GM12878 (cell line): Measurements from ENCODE around the gene GNAT3. TPM values are rescaled to one million over a fixed set of nuclear protein-coding genes. Genes with fewer than 3 reads are reported as not detected.

ENCODE experiments used
- ATAC-seq: fragments of 200-7000 bp; cut with Tn5 transposase; 3 replicates; pipeline ENCODE4 v1.9.1; 2020; ENCODE audit warnings: mild to moderate bottlenecking, moderate library complexity
- BruUV-seq: library from RNA; stranded (reverse); fragments of 400-500 nt; replicated peaks from 2 replicates; lab custom pipeline; 2021; lab: Mats Ljungman, UMichigan
- CTCF ChIA-PET: fragments of 300-600 bp; sonication (Branson Sonifier 250); formaldehyde crosslinking; extraction: SDS; loops from one replicate; lab custom pipeline; 2021; ENCODE audit warnings: inconsistent platforms; lab: Yijun Ruan, JAX
- POLR2A ChIA-PET: fragments of 350-600 bp; formaldehyde crosslinking; extraction: SDS; loops from one replicate; lab custom pipeline; 2021; ENCODE audit warnings: inconsistent platforms; lab: Charles Lee
- RAD21 ChIA-PET: fragments of 300-600 bp; sonication (Branson Sonifier 250); formaldehyde crosslinking; loops from one replicate; lab custom pipeline; 2023; ENCODE audit warnings: antibody characterized with exemption; ENCODE audit not compliant: unreplicated experiment; lab: Charles Lee
- SMC1A ChIA-PET: fragments of 300-600 bp; sonication (Branson Sonifier 250); formaldehyde crosslinking; loops from one replicate; lab custom pipeline; 2023; ENCODE audit not compliant: unreplicated experiment, uncharacterized antibody; lab: Charles Lee
- DNase-seq: peaks from one replicate; pipeline ENCODE4 v3.0.0-alpha.2; 2011; ENCODE audit warnings: low read depth, low spot score
- FAIRE-seq: peaks from 3 replicates; lab custom pipeline; 2011; peaks lifted over from hg19 to GRCh38; lab: Jason Lieb, UNC
- H2AFZ ChIP-seq: 2 replicates; pipeline ENCODE4 v1.6.0; 2011; ENCODE audit warnings: low read depth, low read length, control low read depth; ENCODE audit not compliant: control insufficient read depth
- H3K27ac ChIP-seq: 2 replicates; pipeline ENCODE4 v1.5.1; 2011; ENCODE audit warnings: control low read depth; ENCODE audit not compliant: control insufficient read depth, insufficient read depth
- H3K27me3 ChIP-seq, 2 experiments: replicated peaks in 1 of 2; 2 replicates each; pipeline versions ENCODE4 v1.6.0 to v1.6.1; 2011; ENCODE audit warnings: low read length in 1 of 2; ENCODE audit not compliant: control insufficient read depth in 2 of 2, insufficient read depth in 2 of 2
- H3K36me3 ChIP-seq, 2 experiments: 2 replicates each; pipeline ENCODE4 v1.5.1; 2011; ENCODE audit warnings: low read length in 1 of 2; ENCODE audit not compliant: control insufficient read depth in 2 of 2, insufficient read depth in 2 of 2
- H3K4me1 ChIP-seq: 2 replicates; pipeline ENCODE4 v1.6.1; 2011; ENCODE audit warnings: mild to moderate bottlenecking, low read length, moderate library complexity, mixed read lengths; ENCODE audit not compliant: control insufficient read depth, insufficient read depth
- H3K4me2 ChIP-seq: 2 replicates; pipeline ENCODE4 v1.6.0; 2011; ENCODE audit warnings: control low read depth; ENCODE audit not compliant: control insufficient read depth, insufficient read depth
- H3K4me3 ChIP-seq: fragments of 200-600 bp; sonication (generic); 2 replicates; pipeline ENCODE4 v1.5.1; 2016
- H3K79me2 ChIP-seq: 2 replicates; pipeline ENCODE4 v1.6.0; 2011; ENCODE audit warnings: low read length; ENCODE audit not compliant: control insufficient read depth, insufficient read depth
- H3K9ac ChIP-seq: 2 replicates; pipeline ENCODE4 v1.8.0; 2011; ENCODE audit warnings: low read length, control low read depth, mixed read lengths; ENCODE audit not compliant: control insufficient read depth, insufficient read depth
- H3K9me3 ChIP-seq: replicated peaks from 3 replicates; pipeline ENCODE4 v1.5.1; 2011; ENCODE audit warnings: mild to moderate bottlenecking, low read length; ENCODE audit not compliant: control insufficient read depth, insufficient read depth
- H4K20me1 ChIP-seq: 2 replicates; pipeline ENCODE4 v1.6.0; 2011; ENCODE audit not compliant: control insufficient read depth, insufficient read depth
- BHLHE40 ChIP-seq, 2 experiments: fragments of 450-650 bp in 1 of 2; IDR thresholded peaks; 2 replicates each; pipeline ENCODE4 v1.6.1; 2011 to 2017; ENCODE audit warnings: low read depth in 2 of 2, borderline replicate concordance in 1 of 2, improper control_type of control experiment in 1 of 2, low read length in 1 of 2, mild to moderate bottlenecking in 1 of 2
- CTCF ChIP-seq, 3 experiments: IDR thresholded peaks in 2 of 3; conservative IDR thresholded peaks in 1 of 3; 2 replicates each; pipeline ENCODE4 v1.5.1; 2011; ENCODE audit warnings: low read depth in 3 of 3, low read length in 3 of 3, mild to moderate bottlenecking in 3 of 3, control low read depth in 2 of 3, moderate library complexity in 2 of 3, inconsistent platforms in 1 of 3, mixed read lengths in 1 of 3; ENCODE audit not compliant: control insufficient read depth in 2 of 3, insufficient read depth in 1 of 3; ENCODE audit errors: extremely low read depth in 1 of 3
- RAD21 ChIP-seq: IDR thresholded peaks from 2 replicates; pipeline ENCODE4 v1.6.1; 2011; ENCODE audit warnings: mild to moderate bottlenecking, low read depth, low read length, moderate library complexity; ENCODE audit not compliant: insufficient read depth
- RUNX3 ChIP-seq: IDR thresholded peaks from 2 replicates; pipeline ENCODE4 v1.6.1; 2012; ENCODE audit warnings: low read length, inconsistent platforms
- SMC3 ChIP-seq: IDR thresholded peaks from 2 replicates; pipeline ENCODE4 v1.6.1; 2011; ENCODE audit warnings: low read length, improper control_type of control experiment, borderline replicate concordance
- TCF7 ChIP-seq: IDR thresholded peaks from 2 replicates; pipeline ENCODE4 v1.6.1; 2014; ENCODE audit warnings: antibody characterized with exemption, borderline replicate concordance
- ZNF217 ChIP-seq: fragments of 450-650 bp; IDR thresholded peaks from 2 replicates; pipeline ENCODE4 v1.6.1; 2017; ENCODE audit warnings: antibody characterized with exemption, mild to moderate bottlenecking
- WGBS: methylation state at CpG from one replicate; pipeline ENCODE4 v1.1.6; 2016; ENCODE audit warnings: low lambda C conversion rate; ENCODE audit not compliant: insufficient replicate concordance, insufficient coverage; ENCODE audit errors: missing lambda C conversion rate; 5-methylcytosine and 5-hydroxymethylcytosine counted together
- in situ Hi-C: fragments of 300-500 bp; cut with MboI; formaldehyde crosslinking; loops from 9 replicates; pipeline ENCODE4 v1.14.3; 2018; ENCODE audit warnings: mixed read lengths
- intact Hi-C: fragments of 100-400 bp; cut with micrococcal nuclease; formaldehyde crosslinking; loops from one replicate; pipeline ENCODE4 v1.14.2; 2022; ENCODE audit not compliant: unreplicated experiment
- polyA plus RNA-seq, 11 experiments: library from polyadenylated mRNA; depleted of rRNA in 4 of 11; unstranded in 6 of 11; stranded (reverse) in 5 of 11; fragments of >200 nt; fragmentation: Nextera tagmentation in 4 of 11; fragmentation: Illumina TruSeq in 1 of 11; extraction: Ambion mirVana in 4 of 11; extraction: Trizol in 1 of 11; gene quantifications; 1 replicate in 1 of 11; 2 replicates in 10 of 11; pipeline versions ENCODE4 v1.2.1 to v1.2.3, GENCODE V29; 2011 to 2016; ENCODE audit warnings: inconsistent platforms in 2 of 11, missing spikeins in 2 of 11, low read depth in 1 of 11
- total RNA-seq, 4 experiments: library from RNA; depleted of rRNA in 3 of 4; stranded (reverse); fragments of >200 nt in 3 of 4; fragmentation: Illumina TruSeq in 1 of 4; extraction: Trizol in 1 of 4; gene quantifications; 2 replicates each; pipeline versions ENCODE4 v1.2.1 to v1.2.3, GENCODE V29; 2013 to 2021

Gene GNAT3
- total and polyA plus RNA-seq, 10 of the 15 experiments (the other 5 are each of a cell fraction or from before 2014, with no cell fraction given), result 1.7 to 8.3 (median 5.8) TPM; not detected in 1

GRCh38 chr7:80428161-80429054 is 83.5 kb downstream of the GNAT3 start:
- 19% methylated on average over 9 of the region's 9 CpGs for WGBS
- no peak overlapping the region for H3K4me3 ChIP-seq
- peak; percentile 73 for ATAC-seq
- H3K4me1 ChIP-seq, result no peaks in the 10 kb centered on the region
- POLR2A ChIA-PET, result no interaction called here
- no TSS peak for BruUV-seq
- H3K36me3 ChIP-seq, result no peaks in the 10 kb centered on the region
- RAD21 ChIA-PET, result interaction anchor here (1.2 to 2.1 kb wide), 3 partner anchors 231 to 253 kb away, joined by 4 to 6 read pairs (median 5); no protein-coding TSS in a partner anchor
- no peak overlapping the region for H2AFZ ChIP-seq
- H3K9ac ChIP-seq, result no peak overlapping the region
- H3K27ac ChIP-seq, result no peak overlapping the region
- no peaks in the 10 kb centered on the region for H4K20me1 ChIP-seq
- no peaks in the 10 kb centered on the region for H3K9me3 ChIP-seq
- TF ChIP-seq ZNF217 (no peak), TCF7 (peak; percentile 43; the same call in 1 of the 2 replicates), SMC3 (peak; percentile 33; the same call in 1 of the 2 replicates), RUNX3 (peak; percentile 78), RAD21 (peak; percentile 95), CTCF (IDR thresholded peaks at IDR 0.05 in 2 of 3, conservative IDR thresholded peaks at IDR 0.05 in 1 of 3; ENCODE audit: control insufficient read depth in 2 of 3, extremely low read depth in 1 of 3, insufficient read depth in 1 of 3, low read depth in 3 of 3, low read length in 3 of 3) (peak; percentile 25 to 53 (median 40); a peak in 4 of 6 replicates), BHLHE40 (IDR thresholded peaks at IDR 0.05; ENCODE audit: borderline replicate concordance in 1 of 2, low read depth in 2 of 2, low read length in 1 of 2) (no peak)
- intact Hi-C loops, result loop anchor here (1.0 to 10.0 kb wide), 3 partner anchors 231 to 1026 kb away; no protein-coding TSS in a partner anchor
- FAIRE-seq, result no peak
- DNase-seq, result no peak
- H3K27me3 ChIP-seq, result no peaks in the 10 kb centered on the region; a peak in 1 of 4 replicates
- H3K79me2 ChIP-seq, result no peaks in the 10 kb centered on the region
- in situ Hi-C loops, result loop anchor here (10.0 kb wide), 1 partner anchor 226 kb away; no protein-coding TSS in a partner anchor
- CTCF ChIA-PET, result interaction anchor here (0.6 to 1.9 kb wide), 6 partner anchors 9 to 237 kb away, joined by 3 to 8 read pairs (median 5); no protein-coding TSS in a partner anchor
- SMC1A ChIA-PET, result interaction anchor here (1.0 to 1.3 kb wide), 3 partner anchors 9 to 1042 kb away, joined by 3 to 4 read pairs (median 3); no protein-coding TSS in a partner anchor
- H3K4me2 ChIP-seq, result no peak overlapping the region
